ENCODE data around the gene WASF3.
A peak's percentile ranks its signal among the peaks of the same experiment; 100 is the strongest.

The WASF3 gene

GRCh38 chr13:26557393-26558073 lies at the start of gene WASF3:
Gene WASF3, plus strand, starts transcription at chr13:26557683. Its CDS starts 84,588 bp downstream, at chr13:26642271.
- Histone ChIP-seq H3K4me1 (ENCODE audit: control insufficient read depth in 1 of 2, insufficient read depth in 1 of 2, low read depth in 1 of 2, low read length in 1 of 2) (peaks cover 0 to 5% of the 10 kb centered on the region in 2 experiments), H3K9me3 (no peaks in the 10 kb centered on the region), H3K27ac (no peak within 1 kb of the TSS), H3K27me3 (peaks cover 93% of the 10 kb centered on the region), H3K36me3 (no peaks in the 10 kb centered on the region), H3K4me3 (ENCODE audit: low read depth in 1 of 2, low read length in 1 of 2) (peak within 1 kb of the TSS in 1 of 2 experiments; percentile 32)
- TF ChIP-seq CTCF (IDR thresholded peaks at IDR 0.05), result no peak

GRCh38 chr13:26508885-26509284 lies 48.6 kb upstream of the WASF3 start:
- Histone ChIP-seq H3K9me3 (no peaks in the 10 kb centered on the region), H3K27me3 (no peaks in the 10 kb centered on the region), H3K4me1 (ENCODE audit: control insufficient read depth in 1 of 2, insufficient read depth in 1 of 2, low read depth in 1 of 2, low read length in 1 of 2) (no peaks in the 10 kb centered on the region), H3K36me3 (no peaks in the 10 kb centered on the region), H3K4me3 (ENCODE audit: low read depth in 1 of 2, low read length in 1 of 2) (no peak overlapping the region), H3K27ac (no peak overlapping the region)
- no peak for TF ChIP-seq CTCF (IDR thresholded peaks at IDR 0.05)

GRCh38 chr13:26509491-26509890 lies 48.0 kb upstream of the WASF3 start:
- H3K27ac ChIP-seq, result no peak overlapping the region
- no peaks in the 10 kb centered on the region for H3K9me3 ChIP-seq
- H3K4me1 ChIP-seq (ENCODE audit: control insufficient read depth in 1 of 2, insufficient read depth in 1 of 2, low read depth in 1 of 2, low read length in 1 of 2), result no peaks in the 10 kb centered on the region
- no peaks in the 10 kb centered on the region for H3K27me3 ChIP-seq
- H3K4me3 ChIP-seq (ENCODE audit: low read depth in 1 of 2, low read length in 1 of 2), result no peak overlapping the region
- no peaks in the 10 kb centered on the region for H3K36me3 ChIP-seq
- no peak for TF ChIP-seq CTCF (IDR thresholded peaks at IDR 0.05)

GRCh38 chr13:26513931-26514330 lies 43.6 kb upstream of the WASF3 start:
- Histone ChIP-seq H3K36me3 (no peaks in the 10 kb centered on the region), H3K27ac (no peak overlapping the region), H3K9me3 (no peaks in the 10 kb centered on the region), H3K4me3 (ENCODE audit: low read depth in 1 of 2, low read length in 1 of 2) (no peak overlapping the region), H3K27me3 (peaks cover 4% of the 10 kb centered on the region), H3K4me1 (ENCODE audit: control insufficient read depth in 1 of 2, insufficient read depth in 1 of 2, low read depth in 1 of 2, low read length in 1 of 2) (no peaks in the 10 kb centered on the region)
- TF ChIP-seq CTCF (IDR thresholded peaks at IDR 0.05), result no peak

- Histone ChIP-seq H3K9me3 (no peaks in the 10 kb centered on the region), H3K27me3 (peaks cover 4% of the 10 kb centered on the region), H3K4me1 (ENCODE audit: control insufficient read depth in 1 of 2, insufficient read depth in 1 of 2, low read depth in 1 of 2, low read length in 1 of 2) (no peaks in the 10 kb centered on the region), H3K36me3 (no peaks in the 10 kb centered on the region), H3K27ac (no peak overlapping the region), H3K4me3 (ENCODE audit: low read depth in 1 of 2, low read length in 1 of 2) (no peak overlapping the region)
- TF ChIP-seq CTCF (IDR thresholded peaks at IDR 0.05), result no peak
Observed at GRCh38 chr13:26515721-26516120, 41.8 kb upstream of the WASF3 start.
